Skeletal muscle satellite cell (primary cell): ENCODE results near the gene TCF3.
A peak's percentile ranks its signal among the peaks of the same experiment; 100 is the strongest.
"Not testable (repeated sequence)": the region's sequence is repeated elsewhere in the genome, so short reads cannot be mapped to it uniquely, and the experiment has no call there.

Experiments
- H3K27me3 ChIP-seq: 2 replicates; pipeline ENCODE4 v1.7.0; 2013; ENCODE audit warnings: low read length; ENCODE audit not compliant: control insufficient read depth, insufficient read depth
- H3K36me3 ChIP-seq: 2 replicates; pipeline ENCODE4 v1.7.0; 2013; ENCODE audit warnings: mild to moderate bottlenecking, control low read depth, low read length; ENCODE audit not compliant: insufficient read depth
- H3K4me1 ChIP-seq: 2 replicates; pipeline ENCODE4 v1.7.0; 2013; ENCODE audit warnings: low read length; ENCODE audit not compliant: control insufficient read depth, insufficient read depth
- H3K4me2 ChIP-seq: 2 replicates; pipeline ENCODE4 v1.7.0; 2013; ENCODE audit warnings: mild to moderate bottlenecking, low read length
- H3K4me3 ChIP-seq: 2 replicates; pipeline ENCODE4 v1.7.0; 2013; ENCODE audit warnings: low read length
- H3K9ac ChIP-seq: 2 replicates; pipeline ENCODE4 v1.7.0; 2013; ENCODE audit warnings: mild to moderate bottlenecking, low read depth, low read length, moderate library complexity
- H3K9me3 ChIP-seq: replicated peaks from 2 replicates; pipeline ENCODE4 v1.7.0; 2013; ENCODE audit warnings: mild to moderate bottlenecking, control low read depth, low read length

The TCF3 gene

DNA sequence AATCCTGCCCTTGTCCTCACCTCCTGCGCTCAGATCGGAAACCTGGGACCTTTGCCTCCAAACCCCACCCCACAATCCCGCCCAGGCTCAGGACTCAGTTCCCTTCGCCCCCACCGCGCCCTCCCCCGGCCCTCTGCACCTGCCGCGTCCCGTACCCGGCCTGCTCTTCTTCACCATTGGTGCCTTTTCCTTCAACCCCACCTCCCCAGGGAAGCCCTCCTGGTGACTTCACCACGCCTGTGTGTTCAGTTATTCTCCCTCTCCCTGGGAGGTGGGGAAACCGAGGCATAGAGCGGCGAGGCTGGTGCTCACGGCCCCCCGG, 19.3 kb upstream of the TCF3 start:
- Histone ChIP-seq H3K27me3 (peaks cover 46% of the 10 kb centered on the region), H3K36me3 (no peaks in the 10 kb centered on the region), H3K4me3 (no peak overlapping the region), H3K4me1 (peaks cover 12% of the 10 kb centered on the region), H3K9ac (no peak overlapping the region), H3K9me3 (no peaks in the 10 kb centered on the region), H3K4me2 (peak overlapping the region; percentile 77)

DNA sequence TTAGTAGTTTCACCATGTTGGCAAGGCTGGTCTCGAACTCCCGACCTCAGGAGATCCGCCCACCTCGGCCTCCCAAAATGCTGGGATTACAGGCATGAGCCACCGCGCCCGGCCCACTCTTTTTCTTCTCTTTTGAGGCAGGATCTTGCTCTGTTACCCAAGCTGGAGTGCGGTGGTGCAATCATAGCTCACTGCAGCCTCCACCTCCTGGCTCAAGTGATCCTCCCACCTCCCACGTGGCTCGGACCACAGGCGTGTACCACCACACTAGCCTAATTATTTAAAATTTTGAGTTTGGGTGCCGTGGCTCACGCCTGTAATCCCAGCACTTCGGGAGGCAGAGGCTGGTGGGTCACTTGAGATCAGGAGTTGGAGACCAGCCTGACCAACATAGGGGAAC, 18.3 kb upstream of the TCF3 start:
- not testable (repeated sequence) for H3K4me2 ChIP-seq, H3K9ac ChIP-seq, H3K9me3 ChIP-seq, H3K36me3 ChIP-seq, H3K4me3 ChIP-seq
- peaks cover 41% of the 10 kb centered on the region for H3K27me3 ChIP-seq
- H3K4me1 ChIP-seq: peaks cover 12% of the 10 kb centered on the region

- Histone ChIP-seq H3K4me3 (no peak overlapping the region), H3K4me2 (no peak overlapping the region), H3K9me3 (no peaks in the 10 kb centered on the region), H3K9ac (no peak overlapping the region), H3K36me3 (no peaks in the 10 kb centered on the region), H3K4me1 (peaks cover 12% of the 10 kb centered on the region), H3K27me3 (peaks cover 38% of the 10 kb centered on the region)
Observed at GRCh38 chr19:1668486-1669270, 16.3 kb upstream of the TCF3 start.

DNA sequence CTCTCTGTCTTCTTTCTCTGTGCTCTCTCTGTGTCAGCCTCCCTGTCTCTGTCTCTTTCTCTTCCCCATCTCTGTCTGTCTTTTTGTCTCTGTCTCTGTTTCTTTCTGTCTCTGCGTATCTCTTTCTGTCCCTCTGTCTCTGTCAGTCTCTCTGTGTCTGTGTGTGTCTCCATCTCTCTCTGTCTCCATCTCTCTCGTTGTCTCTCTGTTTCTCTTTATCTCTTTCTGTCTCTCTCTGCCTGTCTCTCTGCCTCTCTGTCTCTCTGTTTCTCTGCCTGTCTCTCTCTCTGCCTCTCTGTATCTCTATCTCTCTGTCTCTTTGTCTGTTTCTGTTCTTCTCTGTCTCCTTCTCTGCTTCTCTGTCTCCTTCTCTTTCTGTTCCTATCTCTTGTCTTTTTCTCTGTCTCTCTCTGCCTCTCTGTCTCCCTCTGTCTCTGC, 15.7 kb upstream of the TCF3 start:
- Histone ChIP-seq H3K27me3 (peaks cover 38% of the 10 kb centered on the region), H3K4me1 (peaks cover 12% of the 10 kb centered on the region), H3K9ac (no peak overlapping the region), H3K4me2 (no peak overlapping the region), H3K9me3 (no peaks in the 10 kb centered on the region), H3K36me3 (no peaks in the 10 kb centered on the region), H3K4me3 (no peak overlapping the region)

GRCh38 chr19:1665565-1666047, 13.2 kb upstream of the TCF3 start:
- Histone ChIP-seq H3K36me3 (no peaks in the 10 kb centered on the region), H3K27me3 (peaks cover 31% of the 10 kb centered on the region), H3K4me3 (no peak overlapping the region), H3K9ac (no peak overlapping the region), H3K4me2 (no peak overlapping the region), H3K4me1 (peaks cover 9% of the 10 kb centered on the region), H3K9me3 (no peaks in the 10 kb centered on the region)

GRCh38 chr19:1663852-1664251, 11.4 kb upstream of the TCF3 start:
- no peak overlapping the region for H3K4me3 ChIP-seq
- peaks cover 26% of the 10 kb centered on the region for H3K27me3 ChIP-seq
- H3K9me3 ChIP-seq: no peaks in the 10 kb centered on the region
- no peaks in the 10 kb centered on the region for H3K36me3 ChIP-seq
- H3K4me1 ChIP-seq: peaks cover 9% of the 10 kb centered on the region
- H3K9ac ChIP-seq: no peak overlapping the region
- H3K4me2 ChIP-seq: no peak overlapping the region

DNA sequence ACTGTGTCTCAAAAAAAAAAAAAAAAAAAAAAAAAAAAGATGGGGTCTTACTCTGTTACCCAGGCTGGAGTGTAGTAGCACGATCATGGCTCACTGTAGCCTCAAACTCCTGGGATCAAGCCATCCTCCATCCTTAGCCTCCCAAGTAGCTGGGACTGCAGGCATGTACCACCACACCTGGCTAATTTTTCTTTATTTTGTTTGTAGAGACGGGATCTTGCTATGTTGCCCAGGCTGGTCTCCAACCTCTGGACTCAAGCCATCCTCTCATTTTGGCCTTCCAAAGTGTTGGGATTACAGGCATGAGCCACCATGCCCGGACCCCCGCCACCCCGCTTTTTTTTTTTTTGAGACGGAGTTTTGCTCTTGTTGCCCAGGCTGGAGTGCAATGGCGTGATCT, 10.8 kb upstream of the TCF3 start:
- not testable (repeated sequence) for H3K9me3 ChIP-seq, H3K4me2 ChIP-seq, H3K9ac ChIP-seq, H3K4me1 ChIP-seq, H3K36me3 ChIP-seq, H3K4me3 ChIP-seq
- peaks cover 19% of the 10 kb centered on the region for H3K27me3 ChIP-seq

DNA sequence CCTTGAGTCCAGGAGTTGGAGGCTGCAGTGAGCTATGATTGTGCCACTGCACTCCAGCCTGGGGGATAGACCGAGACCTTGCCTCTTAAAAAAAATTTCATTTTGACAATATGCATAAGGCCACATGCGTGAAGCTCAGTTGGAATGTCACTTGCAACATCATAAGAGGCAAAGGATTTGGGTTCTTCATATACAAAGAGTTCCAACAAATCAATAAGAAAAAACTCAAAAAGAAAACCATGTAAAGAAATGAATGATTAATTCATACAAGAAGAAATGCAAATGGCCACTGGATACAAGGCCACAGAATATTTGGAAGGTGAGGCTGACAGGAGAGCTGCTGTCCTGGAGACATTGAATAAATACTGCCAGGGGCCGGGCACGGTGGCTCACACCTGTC, 9.6 kb upstream of the TCF3 start:
- no peak overlapping the region for H3K9ac ChIP-seq
- no peaks in the 10 kb centered on the region for H3K36me3 ChIP-seq
- H3K4me2 ChIP-seq: no peak overlapping the region
- H3K9me3 ChIP-seq: no peaks in the 10 kb centered on the region
- peaks cover 11% of the 10 kb centered on the region for H3K27me3 ChIP-seq
- no peaks in the 10 kb centered on the region for H3K4me1 ChIP-seq
- no peak overlapping the region for H3K4me3 ChIP-seq

- Histone ChIP-seq H3K27me3 (peaks cover 7% of the 10 kb centered on the region), H3K4me3 (no peak overlapping the region)
Observed at GRCh38 chr19:1659084-1659427, 6.6 kb upstream of the TCF3 start.

GRCh38 chr19:1658150-1659083, 6.0 kb upstream of the TCF3 start:
- no peak overlapping the region for H3K4me3 ChIP-seq
- no peak overlapping the region for H3K9ac ChIP-seq
- peaks cover 7% of the 10 kb centered on the region for H3K27me3 ChIP-seq
- H3K36me3 ChIP-seq: no peaks in the 10 kb centered on the region
- no peak overlapping the region for H3K4me2 ChIP-seq
- no peaks in the 10 kb centered on the region for H3K4me1 ChIP-seq
- no peaks in the 10 kb centered on the region for H3K9me3 ChIP-seq

More at GRCh38 chr19:1659084-1659427, 6.6 kb upstream of the TCF3 start:
- Histone ChIP-seq H3K36me3 (no peaks in the 10 kb centered on the region), H3K4me2 (no peak overlapping the region), H3K9ac (no peak overlapping the region), H3K4me1 (no peaks in the 10 kb centered on the region), H3K9me3 (no peaks in the 10 kb centered on the region)

DNA sequence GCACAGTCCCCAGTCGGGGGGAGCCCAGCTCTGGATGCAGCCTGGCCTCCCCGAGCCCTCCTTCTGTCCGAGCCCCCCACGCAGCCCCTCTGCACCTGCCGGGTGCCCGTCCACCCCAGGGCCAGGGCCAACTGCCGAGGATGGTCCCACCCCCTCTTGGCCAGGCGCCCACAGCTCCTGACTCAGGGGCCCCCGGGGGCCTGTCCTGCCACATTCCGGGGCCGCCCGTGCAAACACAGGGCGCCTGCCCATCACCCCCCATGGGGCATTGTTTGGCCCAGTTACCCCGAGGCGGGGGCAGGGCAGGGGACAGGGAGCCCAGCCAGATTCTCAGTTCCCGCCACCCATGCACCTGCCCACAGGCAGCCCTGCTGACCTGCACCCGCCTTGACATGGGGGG, 5.3 kb upstream of the TCF3 start:
- no peaks in the 10 kb centered on the region for H3K36me3 ChIP-seq
- peaks cover 7% of the 10 kb centered on the region for H3K27me3 ChIP-seq
- H3K4me1 ChIP-seq: no peaks in the 10 kb centered on the region
- H3K4me3 ChIP-seq: no peak overlapping the region
- no peaks in the 10 kb centered on the region for H3K9me3 ChIP-seq
- no peak overlapping the region for H3K4me2 ChIP-seq
- no peak overlapping the region for H3K9ac ChIP-seq
